ENCODE data around the gene RPL5.
A peak's percentile ranks its signal among the peaks of the same experiment; 100 is the strongest.

The RPL5 gene

DNA sequence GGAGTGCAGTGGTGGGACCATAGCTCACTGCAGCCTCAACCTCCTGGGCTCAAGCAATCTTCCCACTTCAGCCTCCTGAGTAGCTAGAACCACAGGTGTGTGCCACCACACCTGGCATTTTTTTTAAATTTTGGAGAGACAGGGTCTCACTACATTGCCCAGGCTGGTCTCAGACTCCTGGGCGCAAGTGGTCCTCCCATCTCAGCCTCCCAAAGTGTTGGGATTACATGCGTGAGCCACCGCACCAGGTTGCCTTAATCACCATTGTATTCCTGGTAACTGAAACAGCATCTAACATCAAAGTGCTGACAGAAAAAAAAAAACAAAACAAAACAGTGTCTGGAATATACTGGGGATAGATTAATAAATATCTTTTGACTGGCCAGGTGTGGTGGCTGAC lies 18.2 kb downstream of the RPL5 start:
- Histone ChIP-seq H3K9ac (no peak overlapping the region), H3K36me3 (peaks cover 7% of the 10 kb centered on the region; the same call in 1 of the 2 replicates), H4K20me1 (no peaks in the 10 kb centered on the region), H3K4me3 (no peak overlapping the region), H3K27me3 (no peaks in the 10 kb centered on the region), H3K4me1 (peaks cover 20% of the 10 kb centered on the region), H3K27ac (no peak overlapping the region), H3K9me3 (no peaks in the 10 kb centered on the region), H3K4me2 (no peak overlapping the region)
- no peak for TF ChIP-seq Cebpa-rat (IDR thresholded peaks at IDR 0.05)

DNA sequence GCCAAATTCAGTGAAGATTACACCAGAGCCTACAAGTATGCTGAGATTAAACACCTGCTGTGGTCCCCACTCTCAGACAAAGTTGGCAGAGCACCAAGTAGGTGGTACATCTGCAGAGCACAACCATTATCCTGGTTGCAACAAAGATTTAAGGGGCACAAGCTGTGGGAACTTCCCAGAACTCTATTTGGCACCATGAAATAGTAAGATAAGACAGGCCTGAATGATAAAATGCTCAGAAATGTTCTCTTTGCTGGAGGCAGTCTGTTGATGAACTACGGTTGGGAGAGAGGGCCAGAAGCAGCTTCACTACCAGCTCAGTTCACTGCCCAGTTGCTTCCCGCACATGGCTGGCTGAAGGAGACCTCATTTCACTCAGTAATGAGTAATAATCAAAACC lies 19.9 kb downstream of the RPL5 start:
- Histone ChIP-seq H3K4me3 (no peak overlapping the region), H3K27me3 (no peaks in the 10 kb centered on the region), H3K9ac (no peak overlapping the region), H3K9me3 (0 out of 2 replicates have a peak, but pooled peaks cover 3% of the 10 kb centered on the region), H3K36me3 (peaks cover 7% of the 10 kb centered on the region; the same call in 1 of the 2 replicates), H3K27ac (no peak overlapping the region), H3K4me2 (peak overlapping the region; percentile 61), H3K4me1 (peaks cover 20% of the 10 kb centered on the region), H4K20me1 (no peaks in the 10 kb centered on the region)
- TF ChIP-seq Cebpa-rat (IDR thresholded peaks at IDR 0.05): no peak

GRCh38 chr1:92853299-92853698 lies 21.5 kb downstream of the RPL5 start:
- H3K4me2 ChIP-seq: no peak overlapping the region

DNA sequence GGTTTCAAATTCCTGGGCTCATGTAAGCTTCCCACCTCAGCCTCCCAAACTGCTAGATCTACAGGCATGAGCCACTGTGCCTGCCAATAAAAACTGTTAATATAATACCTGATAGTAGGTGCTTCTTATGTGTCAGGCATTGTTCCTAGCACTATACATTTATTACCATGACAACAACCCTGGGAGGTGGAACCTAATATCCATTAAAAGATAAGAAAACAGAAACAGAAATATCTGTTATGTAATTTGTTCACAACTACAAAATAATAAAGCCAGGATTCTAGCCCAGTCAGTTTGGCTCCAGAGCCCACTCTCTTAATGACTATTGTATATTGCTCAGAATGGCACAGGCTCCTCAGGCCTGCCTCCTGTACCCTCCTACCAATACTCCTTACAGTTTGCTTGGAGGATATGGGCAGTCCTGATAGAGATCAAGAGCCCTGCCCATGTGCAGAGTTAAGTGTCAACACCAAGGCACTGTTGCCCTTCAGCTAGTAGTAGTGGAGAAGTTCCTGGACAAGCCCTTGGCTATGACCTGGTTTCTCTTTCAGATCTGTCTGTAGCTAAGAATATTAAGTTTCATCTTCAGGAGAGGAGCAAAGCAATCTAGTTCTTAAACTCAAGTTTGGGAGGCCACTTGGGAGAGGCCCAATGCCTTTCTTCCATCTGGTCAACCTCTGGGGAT lies 22.4 kb downstream of the RPL5 start:
- no peak overlapping the region for H3K4me2 ChIP-seq
- H3K27me3 ChIP-seq: no peaks in the 10 kb centered on the region
- no peak overlapping the region for H3K9ac ChIP-seq
- H3K4me1 ChIP-seq: peaks cover 22% of the 10 kb centered on the region
- 0 out of 2 replicates have a peak, but pooled peaks cover 3% of the 10 kb centered on the region for H3K9me3 ChIP-seq
- H3K4me3 ChIP-seq: no peak overlapping the region
- no peak for TF ChIP-seq Cebpa-rat (IDR thresholded peaks at IDR 0.05)
- no peaks in the 10 kb centered on the region for H4K20me1 ChIP-seq
- H3K27ac ChIP-seq: no peak overlapping the region
- peaks cover 7% of the 10 kb centered on the region; the same call in 1 of the 2 replicates for H3K36me3 ChIP-seq

More at GRCh38 chr1:92853299-92853698, 21.5 kb downstream of the RPL5 start:
- H3K4me3 ChIP-seq: no peak overlapping the region
- TF ChIP-seq Cebpa-rat (IDR thresholded peaks at IDR 0.05): no peak
- no peak overlapping the region for H3K27ac ChIP-seq
- H3K4me1 ChIP-seq: peaks cover 20% of the 10 kb centered on the region
- no peaks in the 10 kb centered on the region for H4K20me1 ChIP-seq
- H3K27me3 ChIP-seq: no peaks in the 10 kb centered on the region
- 0 out of 2 replicates have a peak, but pooled peaks cover 3% of the 10 kb centered on the region for H3K9me3 ChIP-seq
- H3K36me3 ChIP-seq: peaks cover 7% of the 10 kb centered on the region; the same call in 1 of the 2 replicates
- no peak overlapping the region for H3K9ac ChIP-seq

- no peak overlapping the region for H3K4me3 ChIP-seq
- peaks cover 28% of the 10 kb centered on the region for H3K4me1 ChIP-seq
- H3K4me2 ChIP-seq: no peak overlapping the region
- no peak for TF ChIP-seq Cebpa-rat (IDR thresholded peaks at IDR 0.05)
- H3K27ac ChIP-seq: no peak overlapping the region
- no peaks in the 10 kb centered on the region for H3K27me3 ChIP-seq
- H3K9ac ChIP-seq: no peak overlapping the region
- H4K20me1 ChIP-seq: no peaks in the 10 kb centered on the region
- 0 out of 2 replicates have a peak, but pooled peaks cover 3% of the 10 kb centered on the region for H3K9me3 ChIP-seq
- H3K36me3 ChIP-seq: peaks cover 2% of the 10 kb centered on the region; the same call in 1 of the 2 replicates
Observed at GRCh38 chr1:92855236-92855635, 23.4 kb downstream of the RPL5 start.

DNA sequence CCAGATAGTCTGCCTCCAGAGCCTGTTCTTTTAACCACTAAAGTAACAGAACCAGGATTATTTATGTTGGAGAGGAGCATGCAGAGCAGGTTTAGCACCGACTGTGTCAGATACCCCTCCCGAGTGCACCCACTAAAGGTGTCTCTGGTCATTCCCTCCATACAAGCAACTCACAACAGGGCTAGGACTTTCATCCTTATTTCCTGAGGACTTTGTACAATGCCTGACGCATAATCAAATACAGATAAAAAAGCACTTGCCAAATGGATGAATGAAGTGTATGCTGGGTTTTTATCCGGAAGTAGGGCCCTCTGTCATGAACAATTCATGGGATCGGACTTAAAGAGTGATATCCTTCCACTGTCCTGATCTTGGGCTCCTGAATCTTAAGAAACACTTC lies 26.0 kb downstream of the RPL5 start:
- Histone ChIP-seq H3K4me1 (peaks cover 14% of the 10 kb centered on the region), H3K9me3 (0 out of 2 replicates have a peak, but pooled peaks cover 3% of the 10 kb centered on the region), H3K27ac (no peak overlapping the region), H3K36me3 (no peaks in the 10 kb centered on the region), H3K4me3 (no peak overlapping the region), H3K9ac (no peak overlapping the region), H3K27me3 (no peaks in the 10 kb centered on the region), H3K4me2 (no peak overlapping the region), H4K20me1 (no peaks in the 10 kb centered on the region)
- TF ChIP-seq Cebpa-rat (IDR thresholded peaks at IDR 0.05): no peak

DNA sequence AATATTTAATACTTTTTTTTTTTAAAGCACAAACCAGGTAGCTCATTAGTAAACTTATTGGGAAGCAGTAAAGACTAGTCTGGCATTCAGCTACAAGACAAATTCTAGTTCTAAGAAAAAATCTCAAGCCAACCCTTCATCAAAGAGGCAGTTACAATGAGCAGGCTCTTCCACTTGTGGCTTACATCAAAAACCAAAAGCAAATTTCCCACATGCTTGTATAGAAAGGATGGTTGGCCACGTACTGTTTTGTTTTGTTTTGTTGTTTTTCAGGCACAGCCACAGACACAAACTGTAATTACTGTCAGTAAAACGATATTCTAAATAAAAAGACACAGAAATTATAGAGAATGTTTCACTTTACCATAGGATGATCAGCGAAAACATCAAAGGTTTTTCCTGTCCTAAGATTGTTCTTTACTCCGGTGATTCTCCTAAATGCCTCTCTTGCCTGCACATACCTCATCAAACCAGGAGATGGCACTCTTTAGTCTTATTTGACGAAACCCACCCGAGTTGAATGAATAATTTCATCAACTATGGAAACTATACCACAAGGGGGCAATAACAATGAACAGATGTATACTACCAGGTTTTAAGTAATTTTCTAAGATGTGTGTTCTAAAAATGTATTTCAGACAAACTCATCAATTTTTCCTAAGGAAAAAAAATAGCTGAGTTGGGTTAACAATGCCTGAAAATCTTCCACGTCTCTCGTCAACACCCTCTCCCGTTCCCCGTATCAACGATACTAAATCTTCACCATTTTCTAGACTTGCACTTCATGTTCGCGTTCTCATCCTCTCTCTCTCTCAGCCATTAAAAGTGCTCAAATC lies 26.9 kb downstream of the RPL5 start:
- peak overlapping the region; percentile 78 for H3K4me2 ChIP-seq
- H3K27ac ChIP-seq: no peak overlapping the region
- H3K4me1 ChIP-seq: peaks cover 8% of the 10 kb centered on the region
- 0 out of 2 replicates have a peak, but pooled peaks cover 3% of the 10 kb centered on the region for H3K9me3 ChIP-seq
- no peaks in the 10 kb centered on the region for H4K20me1 ChIP-seq
- peak overlapping the region; percentile 55 for H3K4me3 ChIP-seq
- no peaks in the 10 kb centered on the region for H3K36me3 ChIP-seq
- H3K27me3 ChIP-seq: no peaks in the 10 kb centered on the region
- 0 out of 2 replicates have a peak overlapping the region, but pooled peaks have one; percentile 18 for H3K9ac ChIP-seq
- no peak for TF ChIP-seq Cebpa-rat (IDR thresholded peaks at IDR 0.05)

DNA sequence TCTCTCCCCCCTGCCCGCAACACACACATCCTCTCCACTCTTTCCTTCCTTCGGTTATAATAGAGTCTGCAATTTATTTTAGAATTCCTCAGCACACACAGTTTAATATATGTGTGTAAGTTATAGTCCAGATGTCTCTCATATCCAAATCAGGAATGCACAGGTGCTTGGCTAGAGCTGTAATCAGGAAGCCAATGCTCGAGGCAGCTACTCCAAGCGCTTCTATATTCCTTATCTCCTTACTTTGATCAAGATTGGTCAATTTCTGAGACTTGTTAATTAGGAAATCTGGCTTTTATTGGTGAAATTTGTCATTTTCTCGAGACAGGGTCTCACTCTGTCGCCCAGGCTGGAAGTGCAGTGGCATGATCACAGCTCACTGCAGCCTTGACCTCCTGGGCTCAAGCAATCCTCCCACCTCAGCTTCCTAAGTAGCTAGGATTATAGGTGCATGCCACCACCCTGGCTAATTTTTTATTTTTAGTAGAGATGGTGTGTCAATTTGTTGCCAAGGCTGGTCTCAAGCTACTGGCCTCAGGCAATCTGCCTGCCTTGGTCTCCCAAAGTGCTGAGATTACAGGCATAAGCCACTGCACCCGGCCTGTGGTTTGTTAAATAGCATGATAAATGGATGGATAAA lies 27.7 kb downstream of the RPL5 start:
- Histone ChIP-seq H3K9ac (0 out of 2 replicates have a peak overlapping the region, but pooled peaks have one; percentile 18), H4K20me1 (no peaks in the 10 kb centered on the region), H3K4me2 (peak overlapping the region; percentile 78), H3K4me1 (peaks cover 8% of the 10 kb centered on the region), H3K36me3 (no peaks in the 10 kb centered on the region), H3K27me3 (no peaks in the 10 kb centered on the region), H3K4me3 (peak overlapping the region; percentile 55), H3K27ac (no peak overlapping the region), H3K9me3 (0 out of 2 replicates have a peak, but pooled peaks cover 3% of the 10 kb centered on the region)
- no peak for TF ChIP-seq Cebpa-rat (IDR thresholded peaks at IDR 0.05)

GRCh38 chr1:92862605-92863004 lies 30.8 kb downstream of the RPL5 start:
- Histone ChIP-seq H3K4me1 (peaks cover 8% of the 10 kb centered on the region), H3K4me3 (no peak overlapping the region), H3K9me3 (no peaks in the 10 kb centered on the region), H4K20me1 (no peaks in the 10 kb centered on the region), H3K36me3 (no peaks in the 10 kb centered on the region), H3K4me2 (no peak overlapping the region), H3K27me3 (no peaks in the 10 kb centered on the region), H3K27ac (no peak overlapping the region), H3K9ac (no peak overlapping the region)
- TF ChIP-seq Cebpa-rat (IDR thresholded peaks at IDR 0.05): no peak

Measured in BLaER1 (cell line).